ENCODE data around the gene SIAE.

GRCh38 chr11:124662106-124662505 is 11.4 kb downstream of the SIAE start:
- TF ChIP-seq CTCF (conservative IDR thresholded peaks at IDR 0.05; ENCODE audit: low read length) (no peak), EZH2phosphoT487 (IDR thresholded peaks at IDR 0.05; ENCODE audit: borderline replicate concordance) (no peak)
